ENCODE measurements around the gene KRT85. TPM values are rescaled to one million over a fixed set of nuclear protein-coding genes. Genes with fewer than 3 reads are reported as not detected.

Gene KRT85
- total and polyA plus RNA-seq, 2 of the 13 experiments (the other 11 are each of a cell fraction or from before 2014, with no cell fraction given) = not detected

- WGBS (ENCODE audit: low lambda C conversion rate) = 33% methylated on average over 3 of the region's 16 CpGs
- in situ Hi-C loops (cut with HindIII; ENCODE audit: extremely low pct_ligation_motif_present, low pct_unique_long_range_greater_than_20kb) = loop anchor here (25.0 kb wide), 1 partner anchor 588 kb away; no protein-coding TSS in a partner anchor
- no peak overlapping the region for H3K4me2 ChIP-seq (ENCODE audit: low read depth, low read length)
- POLR2A ChIA-PET = no interaction called here
- peaks cover 1 to 18% of the 10 kb centered on the region in 2 experiments; a peak in 4 of 5 replicates for H3K27me3 ChIP-seq (ENCODE audit: control insufficient read depth in 1 of 2, insufficient read depth in 2 of 2, low read length in 2 of 2)
- ATAC-seq = no peak
- H3K4me1 ChIP-seq (ENCODE audit: insufficient read depth, low read length) = no peaks in the 10 kb centered on the region
- no peak overlapping the region for H3K4me3 ChIP-seq (replicated peaks in 1 of 3; ENCODE audit: insufficient read depth in 1 of 3, low read depth in 2 of 3, low read length in 3 of 3)
- H3K27ac ChIP-seq (ENCODE audit: extremely low read length, insufficient read depth, low read length) = no peak overlapping the region
- no peaks in the 10 kb centered on the region for H3K79me2 ChIP-seq (ENCODE audit: insufficient read depth, low read length)
- no TSS peak for BruUV-seq (replicated peaks)
- H3K9me3 ChIP-seq (ENCODE audit: low read length) = no peaks in the 10 kb centered on the region
- H3K9ac ChIP-seq (ENCODE audit: insufficient read depth, low read depth, low read length) = no peak overlapping the region
- intact Hi-C loops (cut with micrococcal nuclease; ENCODE audit: unreplicated experiment) = no loop called here
- 0 out of 2 replicates have a peak, but pooled peaks cover 2% of the 10 kb centered on the region for H4K20me1 ChIP-seq (ENCODE audit: insufficient read depth, low read length)
- DNase-seq (ENCODE audit: low spot score) = no peak
- no peaks in the 10 kb centered on the region for H3K36me3 ChIP-seq (replicated peaks in 1 of 2; ENCODE audit: control insufficient read depth in 1 of 2, insufficient read depth in 2 of 2, low read length in 2 of 2)
- H2AFZ ChIP-seq (ENCODE audit: low read length) = no peak overlapping the region
- CTCF ChIA-PET (ENCODE audit: low intra/inter-chr PET ratio, low total read pairs) = no interaction called here
- no peak for TF ChIP-seq XBP1 (CRISPR knock-in tag; IDR thresholded peaks at IDR 0.05)
- no peak for TF ChIP-seq TAF15 (IDR thresholded peaks at IDR 0.05; ENCODE audit: low read depth, low read length, poor library complexity, severe bottlenecking)
- no peak for TF ChIP-seq ZNF710 (CRISPR knock-in tag; IDR thresholded peaks at IDR 0.05; ENCODE audit: borderline replicate concordance)
- no peak for TF ChIP-seq ZNF142 (CRISPR knock-in tag; IDR thresholded peaks at IDR 0.05)
- no peak for TF ChIP-seq MBD4 (IDR thresholded peaks at IDR 0.05; ENCODE audit: borderline replicate concordance, low read length)
- no peak for FAIRE-seq
Observed at GRCh38 chr12:52399756-52400155, 32.5 kb upstream of the KRT85 start.
